Subcutaneous adipose tissue (tissue), 4 donors: ENCODE measurements around the gene TIMM10B. TPM values are rescaled to one million over a fixed set of nuclear protein-coding genes. Genes with fewer than 3 reads are reported as not detected.

Source experiments
- total RNA-seq, 4 donors: library from RNA; depleted of rRNA; stranded (reverse); fragments of >200 nt; gene quantifications; one replicate each; pipeline ENCODE4 v1.1.0, GENCODE V29; 2016
- TF ChIP-seq, protein P1 (sequence below): fragments of 450-650 bp; IDR thresholded peaks from one replicate; pipeline ENCODE4 v1.5.1; 2016; ENCODE audit warnings: low read depth, mild to moderate bottlenecking, control low read depth, antibody characterized with exemption, moderate library complexity

TIMM10B gene
- total RNA-seq, 4 donors from 2014 or later = 28.2 to 37.4 (median 32.8) TPM

DNA sequence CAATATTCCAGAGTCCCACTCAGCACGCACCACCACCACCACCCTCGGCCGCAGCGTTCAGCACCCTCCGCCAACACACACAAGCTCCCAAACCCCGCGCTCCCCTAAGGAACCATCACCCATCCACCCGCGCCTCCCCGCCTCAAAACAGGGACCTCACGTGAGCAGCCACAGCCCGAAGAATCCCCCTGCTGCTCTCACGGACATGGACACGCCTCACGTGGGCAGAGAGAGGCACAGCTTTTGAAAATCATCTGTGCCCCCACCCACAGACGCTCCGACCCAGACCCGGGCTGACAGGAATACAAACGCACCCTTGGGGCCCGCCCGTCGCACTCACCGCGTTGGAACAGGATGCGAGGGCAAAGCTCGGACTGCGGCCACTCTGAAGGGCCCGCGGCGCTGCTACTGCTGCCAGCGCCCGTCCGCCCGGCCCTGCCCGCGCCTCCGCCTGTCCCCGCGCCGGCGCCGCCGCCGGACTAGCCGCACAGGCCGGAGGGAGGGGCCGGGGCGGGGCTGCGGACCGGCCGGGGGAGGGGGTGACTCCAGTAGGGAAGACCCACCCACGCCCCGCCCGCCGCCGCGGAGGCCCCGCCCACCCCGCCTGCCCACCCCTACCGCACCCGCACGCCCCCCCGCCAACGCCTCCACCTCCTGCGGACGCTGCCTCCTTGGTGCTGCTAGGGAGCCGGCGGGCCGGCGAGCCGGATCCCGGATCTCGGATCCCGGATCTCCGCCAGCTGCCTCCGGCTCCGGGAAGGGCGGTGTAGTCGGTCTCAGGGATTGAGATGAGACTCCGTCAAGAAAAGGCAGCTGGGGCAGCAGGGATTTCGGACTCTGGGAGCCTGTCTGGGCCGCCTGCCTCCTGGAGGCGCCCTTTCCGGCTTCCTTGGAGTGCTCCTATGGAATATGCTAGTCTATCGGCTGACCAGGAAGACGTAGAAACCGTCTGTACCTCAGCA is 7.6 kb upstream of the TIMM10B start, which contains the start of gene TRIM3:
Gene TRIM3, minus strand, starts transcription at position 491 of the 962 bp plus-strand sequence. CDS start 8,246 bp downstream, outside the sequence.
- TF ChIP-seq, protein P1, sequence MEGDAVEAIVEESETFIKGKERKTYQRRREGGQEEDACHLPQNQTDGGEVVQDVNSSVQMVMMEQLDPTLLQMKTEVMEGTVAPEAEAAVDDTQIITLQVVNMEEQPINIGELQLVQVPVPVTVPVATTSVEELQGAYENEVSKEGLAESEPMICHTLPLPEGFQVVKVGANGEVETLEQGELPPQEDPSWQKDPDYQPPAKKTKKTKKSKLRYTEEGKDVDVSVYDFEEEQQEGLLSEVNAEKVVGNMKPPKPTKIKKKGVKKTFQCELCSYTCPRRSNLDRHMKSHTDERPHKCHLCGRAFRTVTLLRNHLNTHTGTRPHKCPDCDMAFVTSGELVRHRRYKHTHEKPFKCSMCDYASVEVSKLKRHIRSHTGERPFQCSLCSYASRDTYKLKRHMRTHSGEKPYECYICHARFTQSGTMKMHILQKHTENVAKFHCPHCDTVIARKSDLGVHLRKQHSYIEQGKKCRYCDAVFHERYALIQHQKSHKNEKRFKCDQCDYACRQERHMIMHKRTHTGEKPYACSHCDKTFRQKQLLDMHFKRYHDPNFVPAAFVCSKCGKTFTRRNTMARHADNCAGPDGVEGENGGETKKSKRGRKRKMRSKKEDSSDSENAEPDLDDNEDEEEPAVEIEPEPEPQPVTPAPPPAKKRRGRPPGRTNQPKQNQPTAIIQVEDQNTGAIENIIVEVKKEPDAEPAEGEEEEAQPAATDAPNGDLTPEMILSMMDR = no peak

DNA sequence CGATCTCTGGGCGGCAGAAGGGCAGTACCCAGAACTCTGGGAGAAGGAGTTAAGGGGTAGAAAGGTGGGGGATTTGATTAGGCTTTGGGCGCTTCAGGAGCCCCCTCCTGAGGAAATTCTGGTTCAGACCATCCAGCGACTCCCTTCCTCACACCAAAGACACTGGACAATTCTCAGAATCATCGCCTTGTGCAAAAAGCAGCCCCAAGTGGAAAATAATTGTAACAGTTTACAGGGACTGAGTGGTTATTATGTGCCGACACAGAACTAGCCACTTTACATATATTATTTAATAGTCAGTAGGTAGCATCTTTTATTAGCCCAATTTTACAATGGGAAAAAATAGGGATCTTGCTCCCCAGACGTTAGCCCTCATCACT is 6.9 kb upstream of the TIMM10B start:
- TF ChIP-seq, protein P1 = no peak

GRCh38 chr11:6474806-6475500 is 6.3 kb upstream of the TIMM10B start:
- TF ChIP-seq, protein P1 = no peak

DNA sequence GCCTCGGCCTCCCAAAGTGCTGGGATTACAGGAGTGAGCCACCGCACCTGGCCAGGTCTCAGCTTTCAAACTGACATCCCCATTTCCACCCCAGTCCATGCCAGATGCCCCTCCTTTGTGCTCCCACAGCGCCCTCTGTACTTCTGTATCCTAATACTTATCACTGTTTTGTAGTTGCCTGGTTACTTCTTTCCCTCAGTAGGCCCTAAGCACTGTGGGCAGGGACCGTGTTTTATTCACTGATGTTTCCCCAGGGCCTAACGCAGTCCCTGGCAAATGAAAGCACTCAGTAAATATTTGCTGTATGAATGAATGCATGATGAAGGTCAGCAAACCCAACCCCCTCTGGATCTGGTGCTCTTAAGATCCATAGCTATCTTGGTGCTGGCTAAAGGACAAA is 5.4 kb upstream of the TIMM10B start:
- TF ChIP-seq, protein P1 = no peak

- TF ChIP-seq, protein P1 = no peak
Measured at GRCh38 chr11:6476571-6476970, 4.7 kb upstream of the TIMM10B start.

DNA sequence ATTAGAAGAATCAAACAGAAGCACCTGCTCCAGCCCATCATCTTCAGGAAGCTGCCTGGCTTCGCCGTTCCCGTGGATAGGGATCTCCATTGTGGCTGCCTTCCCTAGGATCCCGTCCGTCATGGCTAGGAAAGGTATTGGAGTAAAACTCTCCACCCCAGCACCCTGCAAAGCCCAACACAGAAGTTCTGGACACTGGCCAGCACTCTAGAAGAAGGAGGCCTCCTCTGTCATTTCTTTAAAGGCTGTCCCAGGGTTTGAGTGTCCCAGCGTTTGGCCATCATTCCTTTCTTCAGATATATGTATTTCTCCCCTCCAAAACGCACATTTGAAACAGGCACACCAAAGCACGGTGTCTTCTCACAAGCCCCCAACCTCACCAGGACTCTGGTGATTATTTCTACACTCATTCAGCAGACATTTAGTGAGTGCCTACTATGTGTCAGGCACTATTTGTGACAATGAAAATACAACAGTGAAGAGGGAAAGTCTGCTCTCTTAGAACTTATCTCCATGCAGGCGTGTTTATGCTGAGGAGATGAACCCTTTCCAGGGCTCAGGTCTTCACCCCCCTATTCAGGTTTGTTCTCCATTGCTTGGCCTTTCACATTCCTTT is 894 bp upstream of the TIMM10B start:
- TF ChIP-seq, protein P1 = no peak

GRCh38 chr11:6481924-6482275 is 599 bp downstream of the TIMM10B start:
- TF ChIP-seq, protein P1 = no peak
